Colonic mucosa (tissue), 4 donors: ENCODE measurements around the gene BPIFB2. TPM values are rescaled to one million over a fixed set of nuclear protein-coding genes. Genes with fewer than 3 reads are reported as not detected.

Experiments
- DNase-seq: peaks from one replicate; pipeline ENCODE4 v3.0.0-alpha.2; 2020
- H3K27ac ChIP-seq: fragments of 200-600 bp; one replicate; pipeline ENCODE4 v1.8.0; 2021
- H3K27me3 ChIP-seq: fragments of 200-600 bp; one replicate; pipeline ENCODE4 v1.8.0; 2021
- H3K36me3 ChIP-seq: fragments of 200-600 bp; one replicate; pipeline ENCODE4 v1.8.0; 2021
- H3K4me1 ChIP-seq: fragments of 200-600 bp; one replicate; pipeline ENCODE4 v1.8.0; 2021; ENCODE audit warnings: mild to moderate bottlenecking
- H3K4me3 ChIP-seq: fragments of 200-600 bp; one replicate; pipeline ENCODE4 v1.8.0; 2021
- H3K9ac ChIP-seq, 2 donors: one replicate each; pipeline ENCODE4 v1.7.0; 2013; ENCODE audit warnings: control low read depth in 2 of 2, low read depth in 2 of 2, low read length in 2 of 2
- H3K9me3 ChIP-seq: fragments of 200-600 bp; one replicate; pipeline ENCODE4 v1.8.0; 2021
- CTCF ChIP-seq: fragments of 200-600 bp; IDR thresholded peaks from one replicate; pipeline ENCODE4 v1.8.0; 2022; ENCODE audit warnings: antibody characterized with exemption, mild to moderate bottlenecking
- intact Hi-C: fragments of 100-400 bp; cut with DNase I; formaldehyde crosslinking; loops from one replicate; pipeline ENCODE4 v1.14.1; 2022
- total RNA-seq, 2 donors: library from RNA; stranded (reverse); fragmentation: NEBNext Ultra II Directional in 1 of 2; extraction: Animal tissue kit (Norgen Biotek cat#: 25700) in 1 of 2; gene quantifications; one replicate each; pipeline ENCODE4 v1.2.1, GENCODE V29; 2021
- donor health status: healthy.
- donor health status: DM: no; HTN: no; CAD: no.
- donor health status: DM: no; HTN: no; CAD: no.

Gene BPIFB2
- total RNA-seq, 2 donors from 2014 or later: 0.35 TPM; not detected in 1

- Histone ChIP-seq H3K9ac (no peak overlapping the region), H3K4me1 (no peaks in the 10 kb centered on the region), H3K4me3 (no peak overlapping the region), H3K9me3 (no peaks in the 10 kb centered on the region), H3K27me3 (no peaks in the 10 kb centered on the region), H3K36me3 (no peaks in the 10 kb centered on the region), H3K27ac (no peak overlapping the region)
- intact Hi-C loops: no loop called here
- no peak for TF ChIP-seq CTCF
- no peak for DNase-seq
Observed at GRCh38 chr20:33012327-33013189, 5.1 kb downstream of the BPIFB2 start.

- Histone ChIP-seq H3K36me3 (no peaks in the 10 kb centered on the region), H3K4me3 (no peak overlapping the region), H3K9me3 (no peaks in the 10 kb centered on the region), H3K27ac (no peak overlapping the region), H3K9ac (no peak overlapping the region), H3K27me3 (no peaks in the 10 kb centered on the region), H3K4me1 (no peaks in the 10 kb centered on the region)
- no peak for TF ChIP-seq CTCF
- intact Hi-C loops: no loop called here
- DNase-seq: no peak
Observed at GRCh38 chr20:33013701-33014326, 6.3 kb downstream of the BPIFB2 start.

- no peak overlapping the region for H3K4me3 ChIP-seq
- H3K9ac ChIP-seq: no peak overlapping the region
- intact Hi-C loops: no loop called here
- no peaks in the 10 kb centered on the region for H3K36me3 ChIP-seq
- H3K9me3 ChIP-seq: no peaks in the 10 kb centered on the region
- H3K4me1 ChIP-seq: no peaks in the 10 kb centered on the region
- TF ChIP-seq CTCF: no peak
- H3K27me3 ChIP-seq: no peaks in the 10 kb centered on the region
- no peak overlapping the region for H3K27ac ChIP-seq
- no peak for DNase-seq
Observed at GRCh38 chr20:33014336-33015113, 7.0 kb downstream of the BPIFB2 start.

- H3K4me3 ChIP-seq: no peak overlapping the region
- intact Hi-C loops: no loop called here
- no peak for TF ChIP-seq CTCF
- no peaks in the 10 kb centered on the region for H3K4me1 ChIP-seq
- H3K9me3 ChIP-seq: no peaks in the 10 kb centered on the region
- H3K27me3 ChIP-seq: no peaks in the 10 kb centered on the region
- H3K36me3 ChIP-seq: no peaks in the 10 kb centered on the region
- no peak overlapping the region for H3K27ac ChIP-seq
- no peak overlapping the region for H3K9ac ChIP-seq
- DNase-seq: no peak
Observed at GRCh38 chr20:33015114-33015484, 7.6 kb downstream of the BPIFB2 start.

GRCh38 chr20:33015700-33016580, 8.4 kb downstream of the BPIFB2 start:
- Histone ChIP-seq H3K9ac (no peak overlapping the region), H3K4me1 (no peaks in the 10 kb centered on the region), H3K4me3 (no peak overlapping the region), H3K27ac (no peak overlapping the region), H3K9me3 (no peaks in the 10 kb centered on the region), H3K27me3 (no peaks in the 10 kb centered on the region), H3K36me3 (no peaks in the 10 kb centered on the region)
- TF ChIP-seq CTCF: no peak
- intact Hi-C loops: no loop called here
- no peak for DNase-seq
